Measurements from ENCODE around the gene CBARP. TPM values are rescaled to one million over a fixed set of nuclear protein-coding genes. Genes with fewer than 3 reads are reported as not detected.

CBARP gene
- total RNA-seq, 8 experiments from 2014 or later, result 1.2 to 18.0 (median 8.5) TPM

- Histone ChIP-seq H3K4me3 (no peak overlapping the region), H3K4me1 (replicated peaks in 1 of 2) (peaks cover 27 to 47% of the 10 kb centered on the region in 2 donors), H3K27ac (no peak overlapping the region)
- WGBS, 10 experiments, result 87 to 100% methylated on average over 3 to 9 of the region's 45 CpGs; no CpG with 5 or more reads in 8 of the 10 experiments
- in situ Hi-C loops (cut with MboI; ENCODE audit: low pct_unique_long_range_greater_than_20kb in 2 of 9, low sequenced_read_pairs in 9 of 9, unreplicated experiment in 9 of 9), result no loop called here
- ATAC-seq (replicated peaks in 6 of 8), result no peak
Measured at GRCh38 chr19:1234051-1234954, 3.5 kb downstream of the CBARP start.

GRCh38 chr19:1233115-1233667, 4.6 kb downstream of the CBARP start:
- in situ Hi-C loops (cut with MboI; ENCODE audit: low pct_unique_long_range_greater_than_20kb in 2 of 9, low sequenced_read_pairs in 9 of 9, unreplicated experiment in 9 of 9), result no loop called here
- no peak overlapping the region for H3K27ac ChIP-seq

GRCh38 chr19:1232652-1233072, 5.1 kb downstream of the CBARP start:
- no peak overlapping the region for H3K4me3 ChIP-seq
- in situ Hi-C loops (cut with MboI; ENCODE audit: low pct_unique_long_range_greater_than_20kb in 2 of 9, low sequenced_read_pairs in 9 of 9, unreplicated experiment in 9 of 9), result no loop called here
- H3K4me1 ChIP-seq (replicated peaks in 1 of 2), result peaks cover 17 to 36% of the 10 kb centered on the region in 2 donors
- peak overlapping the region in 1 of 2 donors; percentile 1 for H3K27ac ChIP-seq
- 67 to 88% methylated on average over 5 to 6 of the region's 15 CpGs; no CpG with 5 or more reads in 8 of the 10 experiments for WGBS, 10 experiments
- ATAC-seq (replicated peaks in 6 of 8), result peak in 1 of 8 experiments; percentile 2

More at GRCh38 chr19:1233115-1233667, 4.6 kb downstream of the CBARP start:
- peaks cover 20 to 38% of the 10 kb centered on the region in 2 donors for H3K4me1 ChIP-seq (replicated peaks in 1 of 2)
- H3K4me3 ChIP-seq, result no peak overlapping the region
- ATAC-seq (replicated peaks in 6 of 8), result no peak
- WGBS, 10 experiments, result no CpG with 5 or more reads among the region's 24 CpGs

GRCh38 chr19:1231729-1232637, 5.8 kb downstream of the CBARP start:
- H3K4me3 ChIP-seq, result no peak overlapping the region
- in situ Hi-C loops (cut with MboI; ENCODE audit: low pct_unique_long_range_greater_than_20kb in 2 of 9, low sequenced_read_pairs in 9 of 9, unreplicated experiment in 9 of 9), result no loop called here
- ATAC-seq (replicated peaks in 6 of 8), result peak in 5 of 8 experiments; percentile 1 to 5 (median 3)
- peaks cover 17 to 36% of the 10 kb centered on the region in 2 donors for H3K4me1 ChIP-seq (replicated peaks in 1 of 2)
- 80 to 100% methylated on average over 2 of the region's 15 CpGs; no CpG with 5 or more reads in 8 of the 10 experiments for WGBS, 10 experiments
- peak overlapping the region in 1 of 2 donors; percentile 1 for H3K27ac ChIP-seq

- WGBS, 10 experiments, result 100% methylated on average over 1 of the region's 38 CpGs; no CpG with 5 or more reads in 9 of the 10 experiments
- peak in 6 of 8 experiments; percentile 4 to 71 (median 52) for ATAC-seq (replicated peaks in 6 of 8)
- Histone ChIP-seq H3K27ac (peak overlapping the region in 1 of 2 donors; percentile 61), H3K4me1 (replicated peaks in 1 of 2) (peaks cover 12 to 33% of the 10 kb centered on the region in 2 donors), H3K4me3 (no peak overlapping the region)
- in situ Hi-C loops (cut with MboI; ENCODE audit: low pct_unique_long_range_greater_than_20kb in 2 of 9, low sequenced_read_pairs in 9 of 9, unreplicated experiment in 9 of 9), result no loop called here
Measured at GRCh38 chr19:1230783-1231489, 6.9 kb downstream of the CBARP start.

- WGBS, 10 experiments, result 100% methylated on average over 2 of the region's 61 CpGs; no CpG with 5 or more reads in 9 of the 10 experiments
- no peak overlapping the region for H3K4me3 ChIP-seq
- in situ Hi-C loops (cut with MboI; ENCODE audit: low pct_unique_long_range_greater_than_20kb in 2 of 9, low sequenced_read_pairs in 9 of 9, unreplicated experiment in 9 of 9), result no loop called here
- H3K27ac ChIP-seq, result peak overlapping the region in 1 of 2 donors; percentile 61
- H3K4me1 ChIP-seq (replicated peaks in 1 of 2), result peaks cover 9 to 25% of the 10 kb centered on the region in 2 donors
- ATAC-seq (replicated peaks in 6 of 8), result peak in 3 of 8 experiments; percentile 4 to 6 (median 6)
Measured at GRCh38 chr19:1229924-1230782, 7.7 kb downstream of the CBARP start.

- no peak for ATAC-seq (replicated peaks in 6 of 8)
- Histone ChIP-seq H3K27ac (no peak overlapping the region), H3K4me1 (replicated peaks in 1 of 2) (peaks cover 9 to 24% of the 10 kb centered on the region in 2 donors), H3K4me3 (no peak overlapping the region)
- 96 to 100% (median 100%) methylated on average over 3 to 7 of the region's 158 CpGs; no CpG with 5 or more reads in 7 of the 10 experiments for WGBS, 10 experiments
- in situ Hi-C loops (cut with MboI; ENCODE audit: low pct_unique_long_range_greater_than_20kb in 2 of 9, low sequenced_read_pairs in 9 of 9, unreplicated experiment in 9 of 9), result no loop called here
Measured at GRCh38 chr19:1229056-1229923, 8.5 kb downstream of the CBARP start.

- H3K4me1 ChIP-seq (replicated peaks in 1 of 2), result peaks cover 9 to 24% of the 10 kb centered on the region in 2 donors
- ATAC-seq (replicated peaks in 6 of 8), result no peak
- in situ Hi-C loops (cut with MboI; ENCODE audit: low pct_unique_long_range_greater_than_20kb in 2 of 9, low sequenced_read_pairs in 9 of 9, unreplicated experiment in 9 of 9), result no loop called here
- 93 to 98% (median 96%) methylated on average over 8 to 14 of the region's 100 CpGs; no CpG with 5 or more reads in 7 of the 10 experiments for WGBS, 10 experiments
- H3K4me3 ChIP-seq, result no peak overlapping the region
- H3K27ac ChIP-seq, result no peak overlapping the region
Measured at GRCh38 chr19:1228161-1228957, 9.4 kb downstream of the CBARP start.

- in situ Hi-C loops (cut with MboI; ENCODE audit: low pct_unique_long_range_greater_than_20kb in 2 of 9, low sequenced_read_pairs in 9 of 9, unreplicated experiment in 9 of 9), result no loop called here
- WGBS, 10 experiments, result 0 to 100% (median 80%) methylated on average over 1 to 7 of the region's 56 CpGs; no CpG with 5 or more reads in 5 of the 10 experiments
- Histone ChIP-seq H3K4me3 (no peak overlapping the region), H3K27ac (no peak overlapping the region), H3K4me1 (replicated peaks in 1 of 2) (peaks cover 10 to 23% of the 10 kb centered on the region in 2 donors)
- ATAC-seq (replicated peaks in 6 of 8), result peak in 4 of 8 experiments; percentile 3 to 85 (median 68)
Measured at GRCh38 chr19:1227304-1228054, 10.3 kb downstream of the CBARP start.

All from motor neuron (in vitro differentiated cells).